ENCODE measurements around the gene UPK3BL1. TPM values are rescaled to one million over a fixed set of nuclear protein-coding genes. Genes with fewer than 3 reads are reported as not detected.

UPK3BL1 gene
- total RNA-seq, result 10 to 100 TPM; 16.3 to 19.0 TPM

GRCh38 chr7:102642691-102643090 is at the start of gene UPK3BL1:
UPK3BL1 (minus strand) TSS chr7:102642791; CDS start chr7:102642741, 50 bp downstream.

GRCh38 chr7:102671166-102671955 is 28.8 kb upstream of the UPK3BL1 start, which contains the start of gene POLR2J2:
POLR2J2 (minus strand) TSS chr7:102671663; CDS start chr7:102671601, 62 bp downstream.

GRCh38 chr7:102649924-102650323 is 7.3 kb upstream of the UPK3BL1 start, which contains the start of gene SPDYE2B:
SPDYE2B (plus strand) TSS chr7:102650319; CDS start chr7:102652349, 2,030 bp downstream.

GRCh38 chr7:102616507-102617125 is 26.0 kb downstream of the UPK3BL1 start, which contains the start of gene RASA4:
RASA4 (minus strand) TSS chr7:102616756; CDS start chr7:102616689, 67 bp downstream.

Other genes starting within 250 kb of the UPK3BL1 start
- gene PRKRIP1, start 246.4 kb downstream of the UPK3BL1 start, total RNA-seq, result 10 to 100 TPM; 28.5 to 33.3 TPM
- 10 to 100 TPM; 66.4 to 68.0 TPM for gene ORAI2, start 209.2 kb downstream of the UPK3BL1 start, total RNA-seq
- gene ALKBH4, start 177.9 kb downstream of the UPK3BL1 start, total RNA-seq, result 10 to 100 TPM; 11.5 to 12.1 TPM
- gene LRWD1, start 177.8 kb downstream of the UPK3BL1 start, total RNA-seq, result 10 to 100 TPM; 15.8 TPM
- gene POLR2J, start 163.9 kb downstream of the UPK3BL1 start, total RNA-seq, result 10 to 100 TPM; 41.6 to 45.4 TPM
- gene RASA4B, start 125.0 kb downstream of the UPK3BL1 start, total RNA-seq, result 10 to 100 TPM; 14.1 TPM
- gene UPK3BL2, start 99.1 kb downstream of the UPK3BL1 start, total RNA-seq, result 10 to 100 TPM; 15.7 to 15.9 TPM
- under 1 TPM; 0.15 to 0.19 TPM for gene SPDYE2, start 91.6 kb downstream of the UPK3BL1 start, total RNA-seq
- 10 to 100 TPM; 33.3 to 37.4 TPM for gene POLR2J3, start 70.2 kb downstream of the UPK3BL1 start, total RNA-seq
- gene RASA4, start 26.0 kb downstream of the UPK3BL1 start, total RNA-seq, result 10 to 100 TPM; 36.1 to 37.2 TPM
- not detected for gene SPDYE2B, start 7.5 kb upstream of the UPK3BL1 start, total RNA-seq
- gene POLR2J2, start 28.9 kb upstream of the UPK3BL1 start, total RNA-seq, result 10 to 100 TPM; 12.5 to 13.4 TPM
- 1 to 10 TPM; 6.5 to 8.5 TPM for gene FAM185A, start 106.2 kb upstream of the UPK3BL1 start, total RNA-seq

Data from activated naive CD4-positive, alpha-beta T cell treated with anti-CD3 and anti-CD28 coated beads, Interleukin-2, amount 10 ng/mL, durations not matched to agents 5 hours and 36 hours (primary cell).